ENCODE data around the gene PARD3B.

GRCh38 chr2:205324355-205324754, 779.1 kb downstream of the PARD3B start:
- no peak for TF ChIP-seq CTCF (IDR thresholded peaks at IDR 0.05)
- no peak for TF ChIP-seq POLR2A (IDR thresholded peaks at IDR 0.05)
